Transverse colon (tissue), 4 donors: ENCODE data around the gene TFCP2L1.

Experiments
- EP300 ChIP-seq: sonication (generic); formaldehyde crosslinking; IDR thresholded peaks from one replicate; pipeline ENCODE4 v1.6.1; 2017; ENCODE audit warnings: antibody characterized with exemption, low read depth
- POLR2A ChIP-seq: fragments of 450-650 bp; IDR thresholded peaks from one replicate; pipeline ENCODE4 v1.6.1; 2016; ENCODE audit warnings: antibody characterized with exemption, mild to moderate bottlenecking, moderate library complexity
- POLR2AphosphoS5 ChIP-seq, 3 donors: sonication (generic); formaldehyde crosslinking; IDR thresholded peaks; one replicate each; pipeline ENCODE4 v1.6.1; 2016; ENCODE audit warnings: antibody characterized with exemption in 3 of 3
- TF ChIP-seq, protein P1 (sequence below), 5 experiments: fragments of 200-600 bp in 3 of 5; fragments of 450-650 bp in 2 of 5; sonication (generic) in 3 of 5; IDR thresholded peaks; 1 replicate in 2 of 5; 2 replicates in 3 of 5; pipeline ENCODE4 v1.5.1; 2016 to 2017; ENCODE audit warnings: antibody characterized with exemption in 5 of 5, inconsistent platforms in 3 of 5, mild to moderate bottlenecking in 2 of 5, moderate library complexity in 1 of 5

- TF ChIP-seq POLR2A (no peak), EP300 (no peak), POLR2AphosphoS5 (IDR thresholded peaks at IDR 0.05) (no peak)
- TF ChIP-seq, protein P1, sequence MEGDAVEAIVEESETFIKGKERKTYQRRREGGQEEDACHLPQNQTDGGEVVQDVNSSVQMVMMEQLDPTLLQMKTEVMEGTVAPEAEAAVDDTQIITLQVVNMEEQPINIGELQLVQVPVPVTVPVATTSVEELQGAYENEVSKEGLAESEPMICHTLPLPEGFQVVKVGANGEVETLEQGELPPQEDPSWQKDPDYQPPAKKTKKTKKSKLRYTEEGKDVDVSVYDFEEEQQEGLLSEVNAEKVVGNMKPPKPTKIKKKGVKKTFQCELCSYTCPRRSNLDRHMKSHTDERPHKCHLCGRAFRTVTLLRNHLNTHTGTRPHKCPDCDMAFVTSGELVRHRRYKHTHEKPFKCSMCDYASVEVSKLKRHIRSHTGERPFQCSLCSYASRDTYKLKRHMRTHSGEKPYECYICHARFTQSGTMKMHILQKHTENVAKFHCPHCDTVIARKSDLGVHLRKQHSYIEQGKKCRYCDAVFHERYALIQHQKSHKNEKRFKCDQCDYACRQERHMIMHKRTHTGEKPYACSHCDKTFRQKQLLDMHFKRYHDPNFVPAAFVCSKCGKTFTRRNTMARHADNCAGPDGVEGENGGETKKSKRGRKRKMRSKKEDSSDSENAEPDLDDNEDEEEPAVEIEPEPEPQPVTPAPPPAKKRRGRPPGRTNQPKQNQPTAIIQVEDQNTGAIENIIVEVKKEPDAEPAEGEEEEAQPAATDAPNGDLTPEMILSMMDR (IDR thresholded peaks at IDR 0.05): no peak
Measured at GRCh38 chr2:121244616-121245015, 40.4 kb downstream of the TFCP2L1 start.
